Measurements from ENCODE around the gene CLIC1. TPM values are rescaled to one million over a fixed set of nuclear protein-coding genes. Genes with fewer than 3 reads are reported as not detected.

Gene CLIC1
- total and polyA plus RNA-seq, 2 donors from 2014 or later = 456 to 489 TPM

- Histone ChIP-seq H3K4me1 (ENCODE audit: control insufficient read depth in 2 of 3, insufficient read depth in 2 of 3, low read depth in 1 of 3, low read length in 3 of 3) (peaks cover 0 to 16% (median 0%) of the 10 kb centered on the region in 3 donors), H3K36me3 (ENCODE audit: control insufficient read depth in 2 of 3, insufficient read depth in 3 of 3, low read length in 3 of 3) (no peaks in the 10 kb centered on the region), H3K9ac (ENCODE audit: low read length in 3 of 3) (no peak overlapping the region), H3K27me3 (ENCODE audit: control insufficient read depth, insufficient read depth, low read length) (no peaks in the 10 kb centered on the region), H3K9me3 (ENCODE audit: control insufficient read depth in 2 of 3, insufficient read depth in 1 of 3, low read length in 3 of 3) (no peaks in the 10 kb centered on the region), H3K4me3 (ENCODE audit: low read length in 3 of 3) (no peak overlapping the region), H3K27ac (ENCODE audit: low read depth in 2 of 2, low read length in 2 of 2) (no peak overlapping the region)
- DNase-seq = no peak
- FAIRE-seq = no peak
- TF ChIP-seq CTCF (IDR thresholded peaks at IDR 0.05; ENCODE audit: borderline replicate concordance, extremely low read depth, insufficient read depth) = no peak
- intact Hi-C loops (cut with DNase I) = no loop called here
Measured at GRCh38 chr6:31771992-31772358, 35.6 kb upstream of the CLIC1 start.

GRCh38 chr6:31770860-31771259, 34.5 kb upstream of the CLIC1 start:
- intact Hi-C loops (cut with DNase I) = no loop called here
- peaks cover 0 to 11% (median 0%) of the 10 kb centered on the region in 3 donors for H3K4me1 ChIP-seq (ENCODE audit: control insufficient read depth in 2 of 3, insufficient read depth in 2 of 3, low read depth in 1 of 3, low read length in 3 of 3)
- no peak overlapping the region for H3K9ac ChIP-seq (ENCODE audit: low read length in 3 of 3)
- no peak overlapping the region for H3K27ac ChIP-seq (ENCODE audit: low read depth in 2 of 2, low read length in 2 of 2)
- no peak overlapping the region for H3K4me3 ChIP-seq (ENCODE audit: low read length in 3 of 3)
- H3K27me3 ChIP-seq (ENCODE audit: control insufficient read depth, insufficient read depth, low read length) = no peaks in the 10 kb centered on the region
- DNase-seq (no peak), FAIRE-seq (no peak)
- TF ChIP-seq CTCF (IDR thresholded peaks at IDR 0.05; ENCODE audit: borderline replicate concordance, extremely low read depth, insufficient read depth) = no peak
- no peaks in the 10 kb centered on the region for H3K9me3 ChIP-seq (ENCODE audit: control insufficient read depth in 2 of 3, insufficient read depth in 1 of 3, low read length in 3 of 3)
- no peaks in the 10 kb centered on the region for H3K36me3 ChIP-seq (ENCODE audit: control insufficient read depth in 2 of 3, insufficient read depth in 3 of 3, low read length in 3 of 3)

GRCh38 chr6:31769684-31770371, 33.5 kb upstream of the CLIC1 start:
- FAIRE-seq (no peak), DNase-seq (peak in 2 of 5 donors; percentile 22 to 28)
- TF ChIP-seq CTCF (IDR thresholded peaks at IDR 0.05; ENCODE audit: borderline replicate concordance, extremely low read depth, insufficient read depth) = peak; percentile 59
- intact Hi-C loops (cut with DNase I) = no loop called here
- Histone ChIP-seq H3K9me3 (ENCODE audit: control insufficient read depth in 2 of 3, insufficient read depth in 1 of 3, low read length in 3 of 3) (no peaks in the 10 kb centered on the region), H3K4me3 (ENCODE audit: low read length in 3 of 3) (no peak overlapping the region), H3K4me1 (ENCODE audit: control insufficient read depth in 2 of 3, insufficient read depth in 2 of 3, low read depth in 1 of 3, low read length in 3 of 3) (peaks cover 0 to 6% (median 0%) of the 10 kb centered on the region in 3 donors), H3K27ac (ENCODE audit: low read depth in 2 of 2, low read length in 2 of 2) (no peak overlapping the region), H3K27me3 (ENCODE audit: control insufficient read depth, insufficient read depth, low read length) (no peaks in the 10 kb centered on the region), H3K36me3 (ENCODE audit: control insufficient read depth in 2 of 3, insufficient read depth in 3 of 3, low read length in 3 of 3) (no peaks in the 10 kb centered on the region), H3K9ac (ENCODE audit: low read length in 3 of 3) (no peak overlapping the region)
